Measurements from ENCODE around the gene FAM20C.
"Not testable (repeated sequence)": the region's sequence is repeated elsewhere in the genome, so short reads cannot be mapped to it uniquely, and the experiment has no call there.

Gene FAM20C

GRCh38 chr7:171364-171904, 20.9 kb upstream of the FAM20C start:
- no peak for DNase-seq (ENCODE audit: low read depth, low spot score)

GRCh38 chr7:171912-172515, 20.4 kb upstream of the FAM20C start:
- H3K27ac ChIP-seq: no peak overlapping the region
- no peak for DNase-seq (ENCODE audit: low read depth, low spot score)

More at GRCh38 chr7:171364-171904, 20.9 kb upstream of the FAM20C start:
- H3K27ac ChIP-seq: no peak overlapping the region

GRCh38 chr7:173209-173918, 19.0 kb upstream of the FAM20C start:
- no peak overlapping the region for H3K27ac ChIP-seq
- no peak for DNase-seq (ENCODE audit: low read depth, low spot score)

DNA sequence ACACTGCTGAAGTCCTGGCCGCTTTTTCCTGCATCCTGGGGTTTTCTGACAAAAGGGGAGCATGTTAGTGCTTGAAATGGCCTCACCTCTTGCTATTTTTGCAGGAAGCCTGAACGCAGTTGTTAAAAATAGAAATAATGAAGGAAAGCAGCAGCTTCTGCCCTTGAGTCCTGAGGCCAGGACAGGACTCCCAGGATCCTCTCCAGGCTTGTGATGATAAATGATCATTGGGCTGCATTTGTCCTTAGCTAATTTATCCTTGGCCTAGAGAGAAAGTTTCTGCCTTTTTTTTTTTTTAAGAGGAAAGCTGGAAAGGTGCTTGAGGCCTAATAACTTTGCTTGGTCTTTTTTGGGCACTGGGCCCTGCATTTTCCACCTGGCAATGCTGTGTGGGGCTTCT, 17.7 kb upstream of the FAM20C start:
- DNase-seq (ENCODE audit: low read depth, low spot score): no peak
- H3K27ac ChIP-seq: no peak overlapping the region

DNA sequence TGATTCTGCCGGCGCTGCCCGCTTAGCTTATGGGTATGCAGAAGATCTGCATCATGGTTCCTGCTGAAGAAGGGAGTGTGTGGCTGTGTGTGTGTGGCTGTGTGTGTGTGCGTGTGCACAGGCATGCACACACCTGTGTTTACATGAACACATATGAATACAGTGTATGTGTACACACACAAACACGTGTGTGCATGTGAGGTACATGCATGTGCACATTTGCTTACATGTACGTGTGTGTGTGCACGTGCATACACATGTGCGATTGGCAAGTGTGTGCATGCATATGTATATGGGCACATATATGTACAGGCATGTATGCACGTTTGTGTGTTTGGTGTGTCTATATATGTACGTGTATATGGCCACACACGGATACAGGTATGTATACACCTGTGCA, 16.4 kb upstream of the FAM20C start:
- DNase-seq (ENCODE audit: low read depth, low spot score): no peak
- no peak overlapping the region for H3K27ac ChIP-seq

DNA sequence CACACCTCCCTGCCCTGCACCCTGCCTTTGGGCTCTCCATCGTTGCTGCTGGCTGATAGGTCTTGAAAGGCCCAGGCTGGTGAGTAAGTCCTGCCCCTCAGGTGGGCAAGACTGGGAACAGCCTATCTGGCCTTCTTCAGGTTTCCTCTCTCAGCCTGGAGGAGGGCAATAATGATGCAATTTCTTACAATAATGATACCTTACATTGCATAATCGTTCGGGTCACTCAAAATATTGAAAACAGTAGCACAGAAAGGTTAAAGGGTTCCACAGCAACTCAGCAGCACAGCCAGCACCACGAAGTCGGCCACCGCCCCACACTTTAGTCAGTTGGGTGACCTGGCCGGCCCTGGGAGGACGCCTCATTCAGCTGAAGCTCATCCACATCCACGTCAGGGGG, 16.0 kb upstream of the FAM20C start:
- H3K27ac ChIP-seq: no peak overlapping the region
- DNase-seq (ENCODE audit: low read depth, low spot score): no peak

DNA sequence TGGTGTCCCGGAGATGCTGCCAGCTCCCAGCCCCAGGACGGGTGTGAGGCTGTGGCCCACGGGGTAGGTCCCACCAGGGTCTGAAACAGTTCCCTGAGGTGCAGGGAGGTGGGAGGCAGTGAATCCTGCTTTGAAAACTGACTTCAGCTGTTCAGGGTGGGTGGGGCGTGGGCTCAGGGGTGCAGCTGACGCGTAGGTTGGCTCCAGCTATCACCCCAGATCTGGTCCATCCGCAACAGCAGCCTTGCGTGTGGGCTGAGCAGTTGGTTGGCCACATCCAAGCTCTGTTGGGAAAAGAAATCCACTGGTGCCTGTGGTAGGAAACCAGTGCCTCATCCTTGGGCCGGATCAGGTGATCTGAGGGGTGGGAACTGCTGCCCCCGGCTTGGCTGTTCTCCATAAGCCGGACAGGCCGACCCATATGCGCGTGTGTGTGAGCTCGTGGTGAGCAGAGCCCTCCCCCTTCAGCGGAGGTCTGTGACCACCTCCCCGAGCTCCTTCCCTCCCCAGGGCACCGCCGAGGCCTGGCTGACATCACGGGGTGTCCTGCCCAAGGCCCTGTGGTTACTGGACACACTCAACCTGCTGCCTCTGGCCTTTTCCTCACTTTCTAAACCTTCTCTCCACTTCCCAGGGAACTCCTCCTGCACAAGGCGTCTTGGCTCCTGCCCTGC, 15.4 kb upstream of the FAM20C start:
- DNase-seq (ENCODE audit: low read depth, low spot score): no peak

DNA sequence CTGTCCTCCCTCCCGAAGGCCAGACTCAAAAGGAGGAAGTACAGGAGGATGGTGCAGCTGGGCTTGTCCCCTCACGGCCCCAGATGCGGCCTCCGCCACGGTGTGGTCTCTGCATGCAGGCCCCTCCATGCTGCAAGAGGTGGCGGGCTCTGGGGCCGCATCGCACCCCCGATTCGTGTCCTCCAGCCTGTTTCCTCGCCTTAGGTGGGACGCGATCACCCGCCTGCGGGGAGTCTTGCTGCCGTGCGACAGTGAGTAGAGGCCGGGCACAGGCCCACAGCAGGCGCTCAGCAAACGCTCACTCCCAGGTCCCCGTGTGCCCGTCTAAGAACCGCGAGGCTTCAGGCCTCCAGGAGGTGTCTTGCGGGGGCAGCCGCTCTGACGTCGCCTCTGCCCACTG, 13.9 kb upstream of the FAM20C start:
- H3K27ac ChIP-seq: no peak overlapping the region
- no peak for DNase-seq (ENCODE audit: low read depth, low spot score)

More for the DNA sequence above, 15.4 kb upstream of the FAM20C start:
- H3K27ac ChIP-seq: no peak overlapping the region

- no peak for DNase-seq (ENCODE audit: low read depth, low spot score)
- no peak overlapping the region for H3K27ac ChIP-seq
Measured at GRCh38 chr7:179209-179681, 13.1 kb upstream of the FAM20C start.

- no peak overlapping the region for H3K27ac ChIP-seq
- no peak for DNase-seq (ENCODE audit: low read depth, low spot score)
Measured at GRCh38 chr7:179948-180694, 12.2 kb upstream of the FAM20C start.

DNA sequence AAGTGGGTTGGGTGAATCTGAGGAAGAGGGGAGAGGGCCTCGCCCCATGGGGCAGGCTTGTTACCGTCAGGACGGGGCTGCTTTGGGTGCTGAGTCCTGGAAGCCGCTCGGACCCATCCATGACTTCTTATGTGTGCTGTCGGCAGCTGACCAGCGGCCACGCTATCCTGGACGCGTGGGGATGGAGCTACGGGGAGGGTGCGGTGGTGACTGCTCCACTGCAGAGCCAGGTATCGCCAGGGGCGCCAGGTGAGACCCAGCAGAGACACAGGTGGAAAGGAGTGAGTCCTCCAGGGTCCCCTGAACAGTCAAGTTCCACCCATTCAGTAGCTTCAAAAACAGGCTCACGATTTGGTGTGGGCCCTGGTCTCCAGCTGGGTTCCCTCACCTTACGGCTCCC, 10.6 kb upstream of the FAM20C start:
- no peak for DNase-seq (ENCODE audit: low read depth, low spot score)

GRCh38 chr7:182502-182901, 9.9 kb upstream of the FAM20C start:
- not testable (repeated sequence) for DNase-seq (ENCODE audit: low read depth, low spot score); H3K27ac ChIP-seq

More for the DNA sequence above, 10.6 kb upstream of the FAM20C start:
- no peak overlapping the region for H3K27ac ChIP-seq

GRCh38 chr7:183496-184292, 8.7 kb upstream of the FAM20C start:
- DNase-seq (ENCODE audit: low read depth, low spot score): no peak
- no peak overlapping the region for H3K27ac ChIP-seq

GRCh38 chr7:184294-185264, 7.8 kb upstream of the FAM20C start:
- no peak for DNase-seq (ENCODE audit: low read depth, low spot score)
- H3K27ac ChIP-seq: no peak overlapping the region

GRCh38 chr7:186516-187113, 5.8 kb upstream of the FAM20C start:
- no peak overlapping the region for H3K27ac ChIP-seq
- no peak for DNase-seq (ENCODE audit: low read depth, low spot score)

- H3K27ac ChIP-seq: no peak overlapping the region
- no peak for DNase-seq (ENCODE audit: low read depth, low spot score)
Measured at GRCh38 chr7:187227-187927, 5.0 kb upstream of the FAM20C start.

DNA sequence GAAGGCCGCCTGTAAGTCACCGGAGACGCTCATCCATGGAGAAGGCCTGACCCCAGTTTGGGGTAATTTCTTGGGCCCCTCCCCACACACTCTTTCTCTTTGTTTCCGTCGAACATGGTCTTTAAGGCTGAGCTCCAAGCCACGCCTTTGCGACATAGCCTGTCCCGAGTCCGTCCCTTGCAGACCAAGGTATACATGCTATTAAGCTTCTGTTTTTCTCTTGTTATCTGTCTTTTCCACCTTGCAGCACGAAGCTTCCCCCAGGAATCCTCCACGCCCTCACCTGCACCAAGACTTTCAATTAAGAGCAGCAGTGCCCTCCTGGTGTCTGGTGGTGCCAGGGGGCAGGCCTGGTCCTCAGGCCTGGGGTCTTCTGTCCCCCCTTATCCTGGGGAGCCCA, 4.2 kb upstream of the FAM20C start:
- no peak for DNase-seq (ENCODE audit: low read depth, low spot score)
- H3K27ac ChIP-seq: no peak overlapping the region

Data from epithelial cell of prostate (primary cell).